Measurements from ENCODE around the gene SLC22A25.

GRCh38 chr11:63280920-63281319, 37.5 kb upstream of the SLC22A25 start:
- TF ChIP-seq CTCF (IDR thresholded peaks at IDR 0.05) (no peak), POLR2A (IDR thresholded peaks at IDR 0.05) (no peak), POLR2AphosphoS5 (IDR thresholded peaks at IDR 0.05) (no peak), EP300 (IDR thresholded peaks at IDR 0.05) (no peak)

All from stomach (tissue), 4 donors.